ENCODE results near the gene CCT5. TPM values are rescaled to one million over a fixed set of nuclear protein-coding genes. Genes with fewer than 3 reads are reported as not detected.

CCT5 gene
- polyA plus RNA-seq, 1 experiment, result 390 TPM

- ChIA-PET POLR2A (no interaction called here), CTCF (interaction anchor here (0.6 to 1.9 kb wide), 2 partner anchors 18 to 121 kb away, joined by 3 to 10 read pairs; no protein-coding TSS in a partner anchor)
- Histone ChIP-seq H3K9me3 (ENCODE audit: control insufficient read depth, insufficient read depth, low read length) (no peaks in the 10 kb centered on the region), H3K4me3 (ENCODE audit: low read depth, low read length) (no peak overlapping the region), H3K27ac (ENCODE audit: low read depth, low read length) (no peak overlapping the region), H3K27me3 (ENCODE audit: control insufficient read depth, insufficient read depth, low read length) (no peaks in the 10 kb centered on the region)
- no peak for DNase-seq (ENCODE audit: low read depth, low spot score)
- no peak for TF ChIP-seq CTCF (IDR thresholded peaks at IDR 0.05; ENCODE audit: low read depth, low read length)
Observed at GRCh38 chr5:10301842-10302610, 51.9 kb downstream of the CCT5 start.

- POLR2A ChIA-PET, result no interaction called here
- CTCF ChIA-PET, result interaction anchor here (0.9 kb wide), 1 partner anchor 121 kb away, joined by 3 read pairs; no protein-coding TSS in a partner anchor
- H3K9me3 ChIP-seq (ENCODE audit: control insufficient read depth, insufficient read depth, low read length), result no peaks in the 10 kb centered on the region
Observed at GRCh38 chr5:10303201-10303600, 53.1 kb downstream of the CCT5 start.

GRCh38 chr5:10303699-10304170 is 53.7 kb downstream of the CCT5 start:
- ChIA-PET CTCF (interaction anchor here (0.8 to 0.9 kb wide), 2 partner anchors 120 to 121 kb away, joined by 3 to 5 read pairs; no protein-coding TSS in a partner anchor), POLR2A (interaction anchor here (1.1 kb wide), 1 partner anchor 50 kb away, joined by 3 read pairs; the partner anchor contains the start of gene MARCHF6)
- DNase-seq (ENCODE audit: low read depth, low spot score), result no peak
- H3K9me3 ChIP-seq (ENCODE audit: control insufficient read depth, insufficient read depth, low read length), result no peaks in the 10 kb centered on the region
- H3K4me3 ChIP-seq (ENCODE audit: low read depth, low read length), result no peak overlapping the region
- H3K27ac ChIP-seq (ENCODE audit: low read depth, low read length), result no peak overlapping the region
- TF ChIP-seq CTCF (IDR thresholded peaks at IDR 0.05; ENCODE audit: low read depth, low read length), result no peak
- no peaks in the 10 kb centered on the region for H3K27me3 ChIP-seq (ENCODE audit: control insufficient read depth, insufficient read depth, low read length)

More at GRCh38 chr5:10303201-10303600, 53.1 kb downstream of the CCT5 start:
- no peak for TF ChIP-seq CTCF (IDR thresholded peaks at IDR 0.05; ENCODE audit: low read depth, low read length)
- DNase-seq (ENCODE audit: low read depth, low spot score), result no peak
- H3K27me3 ChIP-seq (ENCODE audit: control insufficient read depth, insufficient read depth, low read length), result no peaks in the 10 kb centered on the region
- no peak overlapping the region for H3K4me3 ChIP-seq (ENCODE audit: low read depth, low read length)
- H3K27ac ChIP-seq (ENCODE audit: low read depth, low read length), result no peak overlapping the region

GRCh38 chr5:10304932-10305331 is 54.9 kb downstream of the CCT5 start:
- CTCF ChIA-PET, result no interaction called here
- no peaks in the 10 kb centered on the region for H3K9me3 ChIP-seq (ENCODE audit: control insufficient read depth, insufficient read depth, low read length)
- H3K4me3 ChIP-seq (ENCODE audit: low read depth, low read length), result no peak overlapping the region
- H3K27ac ChIP-seq (ENCODE audit: low read depth, low read length), result no peak overlapping the region
- no peaks in the 10 kb centered on the region for H3K27me3 ChIP-seq (ENCODE audit: control insufficient read depth, insufficient read depth, low read length)
- no peak for TF ChIP-seq CTCF (IDR thresholded peaks at IDR 0.05; ENCODE audit: low read depth, low read length)
- POLR2A ChIA-PET, result interaction anchor here (1.1 kb wide), 1 partner anchor 48 kb away, joined by 3 read pairs; the partner anchor contains the start of gene MARCHF6
- DNase-seq (ENCODE audit: low read depth, low spot score), result no peak

GRCh38 chr5:10306114-10306513 is 56.0 kb downstream of the CCT5 start:
- Histone ChIP-seq H3K27me3 (ENCODE audit: control insufficient read depth, insufficient read depth, low read length) (no peaks in the 10 kb centered on the region), H3K27ac (ENCODE audit: low read depth, low read length) (no peak overlapping the region), H3K4me3 (ENCODE audit: low read depth, low read length) (peak overlapping the region; percentile 72), H3K9me3 (ENCODE audit: control insufficient read depth, insufficient read depth, low read length) (no peaks in the 10 kb centered on the region)
- ChIA-PET POLR2A (no interaction called here), CTCF (interaction anchor here (1.3 kb wide), 1 partner anchor 22 kb away, joined by 3 read pairs; no protein-coding TSS in a partner anchor)
- TF ChIP-seq CTCF (IDR thresholded peaks at IDR 0.05; ENCODE audit: low read depth, low read length), result no peak
- no peak for DNase-seq (ENCODE audit: low read depth, low spot score)

All from AG04450 (cell line).